ENCODE results near the gene FYB2. TPM values are rescaled to one million over a fixed set of nuclear protein-coding genes. Genes with fewer than 3 reads are reported as not detected.

FYB2 gene
- total and polyA plus RNA-seq, 12 donors, result 0.22 to 123 (median 9.9) TPM

- Histone ChIP-seq H3K9me3 (no peaks in the 10 kb centered on the region), H3K27ac (no peak overlapping the region), H3K4me1 (peaks cover 0 to 18% (median 10%) of the 10 kb centered on the region in 9 donors), H3K36me3 (no peaks in the 10 kb centered on the region), H3K27me3 (no peaks in the 10 kb centered on the region), H3K4me3 (no peak overlapping the region)
- 87 to 95% methylated on average over 1 of the region's 1 CpG for WGBS, 2 donors
- no peak for TF ChIP-seq CTCF (IDR thresholded peaks at IDR 0.05)
- DNase-seq (no peak), ATAC-seq (no peak)
- intact Hi-C loops (cut with DNase I), result no loop called here
These were observed 31.9 kb downstream of the FYB2 start for GRCh38 chr1:56787330-56787729.

- ATAC-seq, result no peak
- Histone ChIP-seq H3K4me1 (peaks cover 0 to 3% (median 0%) of the 10 kb centered on the region in 9 donors), H3K27me3 (no peaks in the 10 kb centered on the region), H3K9me3 (no peaks in the 10 kb centered on the region), H3K27ac (peak overlapping the region in 1 of 10 donors; percentile 9), H3K4me3 (no peak overlapping the region), H3K36me3 (no peaks in the 10 kb centered on the region)
- intact Hi-C loops (cut with DNase I), result no loop called here
- no peak for DNase-seq
- no peak for TF ChIP-seq CTCF (IDR thresholded peaks at IDR 0.05)
These were observed 36.4 kb downstream of the FYB2 start for GRCh38 chr1:56782773-56783172.

- WGBS, 2 donors, result 70 to 85% methylated on average over 3 of the region's 3 CpGs
- DNase-seq (no peak), ATAC-seq (no peak)
- Histone ChIP-seq H3K36me3 (no peaks in the 10 kb centered on the region), H3K4me1 (no peaks in the 10 kb centered on the region), H3K4me3 (no peak overlapping the region), H3K27me3 (no peaks in the 10 kb centered on the region), H3K9me3 (no peaks in the 10 kb centered on the region), H3K27ac (peak overlapping the region in 1 of 10 donors; percentile 15)
- TF ChIP-seq CTCF (IDR thresholded peaks at IDR 0.05), result no peak
- intact Hi-C loops (cut with DNase I), result no loop called here
These were observed 38.4 kb downstream of the FYB2 start for GRCh38 chr1:56780826-56781225.

- intact Hi-C loops (cut with DNase I), result no loop called here
- no peak for TF ChIP-seq CTCF (IDR thresholded peaks at IDR 0.05)
- Histone ChIP-seq H3K27me3 (no peaks in the 10 kb centered on the region), H3K4me3 (no peak overlapping the region), H3K36me3 (no peaks in the 10 kb centered on the region), H3K9me3 (no peaks in the 10 kb centered on the region), H3K4me1 (no peaks in the 10 kb centered on the region), H3K27ac (peak overlapping the region in 1 of 10 donors; percentile 15)
- DNase-seq, result no peak
- 66 to 96% methylated on average over 3 of the region's 3 CpGs for WGBS, 2 donors
- peak in 1 of 8 donors; percentile 44 for ATAC-seq
These were observed 39.0 kb downstream of the FYB2 start for GRCh38 chr1:56780128-56780750.

All from heart right ventricle (tissue), 16 donors.